NCI-H526 treated with DMSO at 0.1 percent for 48 hours (cell line): ENCODE data around the gene PASK.
"Not testable (repeated sequence)": the region's sequence is repeated elsewhere in the genome, so short reads cannot be mapped to it uniquely, and the experiment has no call there.

Experiments
- DNase-seq: peaks from one replicate; lab custom pipeline; 2025; lab: John Stamatoyannopoulos, UW

Gene PASK

GRCh38 chr2:241148891-241149674, at the start of gene PASK:
Gene PASK (minus strand): TSS chr2:241149472. CDS start chr2:241143032, 6,440 bp downstream.
- DNase-seq, result peak; percentile 98

GRCh38 chr2:241198381-241199279, 49.4 kb upstream of the PASK start:
- no peak for DNase-seq

GRCh38 chr2:241197947-241198346, 48.7 kb upstream of the PASK start:
- no peak for DNase-seq

- DNase-seq, result not testable (repeated sequence)
Measured at GRCh38 chr2:241197246-241197645, 48.0 kb upstream of the PASK start.

- no peak for DNase-seq
Measured at GRCh38 chr2:241195506-241196130, 46.3 kb upstream of the PASK start.

- DNase-seq, result no peak
Measured at GRCh38 chr2:241194811-241195210, 45.5 kb upstream of the PASK start.

DNA sequence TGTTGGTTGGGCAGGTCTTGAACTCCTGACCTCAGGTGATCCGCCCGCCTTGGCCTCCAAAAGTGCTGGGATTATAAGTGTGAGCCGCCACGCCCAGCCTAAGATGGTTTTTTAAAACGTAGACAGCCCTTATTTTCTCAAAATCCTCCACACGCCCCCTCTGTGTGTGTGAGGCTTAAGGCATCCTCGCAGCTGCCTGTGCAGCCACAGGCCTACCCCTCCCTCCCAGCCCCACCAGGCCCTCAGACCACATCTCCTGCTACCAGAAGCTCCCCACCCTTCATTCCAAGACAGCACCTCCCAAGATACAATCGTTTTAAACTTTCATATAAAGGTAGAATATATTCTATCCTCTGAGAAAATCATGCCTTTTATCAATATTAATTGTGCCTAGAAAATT, 44.0 kb upstream of the PASK start:
- no peak for DNase-seq

DNA sequence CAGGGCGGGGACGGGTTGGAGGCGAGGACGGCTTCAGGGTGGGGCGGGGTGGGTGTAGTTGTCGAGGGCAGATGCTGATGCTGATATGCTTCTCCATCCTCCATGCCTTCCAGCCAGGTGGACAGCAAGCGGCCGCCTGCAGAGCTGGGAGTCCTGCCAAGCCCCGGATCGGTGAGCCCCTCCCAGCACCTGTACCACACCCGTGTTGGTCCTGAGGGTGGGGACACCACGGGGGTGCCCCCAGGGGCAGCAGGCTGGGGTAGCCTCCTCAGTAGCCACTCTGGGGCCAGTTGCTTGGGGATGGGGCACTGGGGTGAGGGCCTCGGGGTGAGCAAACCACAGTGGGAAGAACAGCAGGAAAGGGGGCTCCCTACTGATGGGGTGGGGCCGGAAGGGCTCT, 41.8 kb upstream of the PASK start:
- DNase-seq, result no peak

DNA sequence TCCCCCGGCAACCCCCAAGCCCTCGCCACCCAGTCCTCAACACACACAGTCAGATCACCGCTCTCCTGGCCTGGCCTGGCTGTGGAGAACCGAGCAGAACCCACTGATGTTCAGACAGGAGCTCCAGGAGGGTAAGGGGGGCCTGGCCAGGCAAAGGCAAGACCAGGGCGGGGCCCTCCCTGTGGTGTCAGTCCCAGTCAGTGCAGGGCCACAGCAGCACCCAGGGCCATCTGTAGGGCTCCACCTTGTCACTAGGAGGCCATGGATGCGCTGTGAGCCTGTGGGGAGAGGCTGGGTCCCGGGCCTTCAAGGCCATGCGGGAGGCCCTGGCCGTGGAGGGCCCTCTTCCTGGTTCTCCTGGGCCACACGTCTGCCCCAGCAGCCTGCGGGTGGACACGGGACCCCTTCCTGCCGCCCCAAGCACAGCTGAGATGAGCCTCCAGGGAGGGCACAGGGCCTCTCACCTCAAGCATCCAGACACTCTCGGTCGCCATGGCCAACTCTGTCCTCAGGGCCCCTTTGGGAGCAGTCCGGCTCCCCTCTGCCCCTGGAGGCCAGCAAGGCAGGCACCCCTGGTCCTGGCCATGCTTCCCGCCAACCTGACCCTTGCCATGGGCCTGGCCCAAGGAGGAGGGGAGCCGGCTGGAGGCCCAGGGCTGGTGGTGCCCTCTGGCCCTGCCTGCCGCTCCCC, 41.2 kb upstream of the PASK start:
- DNase-seq, result no peak

GRCh38 chr2:241189856-241190201, 40.6 kb upstream of the PASK start:
- DNase-seq, result no peak

DNA sequence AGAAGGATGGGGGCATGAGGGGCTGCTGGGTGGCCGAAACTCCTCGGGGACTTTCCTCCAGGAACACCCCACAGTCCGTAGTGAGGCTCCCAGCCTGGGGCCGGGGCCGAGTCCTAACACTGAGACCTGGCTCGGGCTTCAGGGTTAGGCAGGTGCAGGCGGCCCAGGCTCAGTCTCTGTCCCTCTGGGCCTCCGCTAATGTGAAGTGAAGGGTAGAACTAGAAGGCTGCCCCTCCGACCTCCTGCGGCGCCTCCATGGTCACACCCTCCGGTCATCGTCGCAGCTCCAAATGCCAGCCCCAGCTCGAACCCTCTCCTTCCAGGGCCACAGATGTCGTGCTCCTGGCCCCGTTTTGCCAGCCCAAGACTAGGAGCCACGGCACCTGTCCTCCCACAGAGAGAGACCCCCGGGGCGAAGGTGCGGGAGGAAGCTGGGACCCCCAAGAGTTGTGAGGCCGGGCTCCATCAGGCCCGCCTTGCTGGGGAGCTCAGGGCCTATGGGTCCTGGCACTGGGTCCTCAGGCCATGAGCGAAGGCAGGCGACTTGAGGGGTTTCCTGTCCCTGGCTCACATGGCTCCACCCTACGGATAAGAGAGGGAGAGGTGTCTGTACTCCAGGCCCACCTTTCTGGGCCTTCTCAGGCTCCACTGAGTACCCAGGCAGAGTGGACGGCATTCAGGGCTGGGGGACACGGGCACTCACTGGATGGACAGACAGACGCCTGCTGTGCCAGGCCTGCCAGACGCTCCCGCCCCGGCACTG, 40.0 kb upstream of the PASK start:
- no peak for DNase-seq

DNA sequence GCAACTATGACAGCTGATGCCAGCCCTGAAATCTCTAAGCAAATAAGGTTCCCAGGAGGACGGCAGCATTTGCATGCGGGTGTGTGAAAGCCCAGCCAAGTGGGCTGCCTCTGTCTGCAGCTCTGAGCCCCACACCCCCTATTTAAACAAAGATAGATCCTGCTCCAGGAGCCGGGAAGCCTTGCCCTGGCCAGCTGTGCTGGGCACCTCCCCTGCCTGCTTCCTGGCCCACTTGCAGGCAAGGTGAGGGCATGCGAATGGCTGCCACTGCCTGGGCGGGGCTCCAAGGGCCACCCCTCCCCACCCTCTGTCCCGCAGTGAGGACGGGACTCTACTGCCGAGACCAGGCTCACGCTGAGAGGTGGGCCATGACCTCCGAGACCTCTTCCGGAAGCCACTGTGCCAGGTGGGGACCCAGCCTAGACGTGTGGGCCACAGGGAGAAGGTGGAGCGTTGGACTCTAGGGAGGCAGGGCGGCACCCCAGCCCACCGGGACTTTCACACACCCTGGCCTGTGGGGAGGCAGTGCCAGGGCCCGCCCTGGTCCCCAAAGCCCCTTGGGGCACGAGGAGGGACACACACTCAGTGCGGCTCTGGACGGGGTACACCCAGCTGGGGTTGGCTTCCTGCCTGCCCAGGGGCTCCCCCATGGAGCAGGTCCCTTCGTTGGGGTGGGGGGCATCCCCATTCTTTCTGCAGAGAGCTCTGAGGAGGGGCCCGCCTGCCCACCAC, 39.3 kb upstream of the PASK start, which contains the start of gene ANO7:
ANO7 (plus strand) TSS at position 317 of the 732 bp plus-strand sequence. CDS start 1,387 bp downstream, outside the sequence.
- DNase-seq, result peak; percentile 98

GRCh38 chr2:241187918-241188234, 38.6 kb upstream of the PASK start:
- DNase-seq, result no peak

DNA sequence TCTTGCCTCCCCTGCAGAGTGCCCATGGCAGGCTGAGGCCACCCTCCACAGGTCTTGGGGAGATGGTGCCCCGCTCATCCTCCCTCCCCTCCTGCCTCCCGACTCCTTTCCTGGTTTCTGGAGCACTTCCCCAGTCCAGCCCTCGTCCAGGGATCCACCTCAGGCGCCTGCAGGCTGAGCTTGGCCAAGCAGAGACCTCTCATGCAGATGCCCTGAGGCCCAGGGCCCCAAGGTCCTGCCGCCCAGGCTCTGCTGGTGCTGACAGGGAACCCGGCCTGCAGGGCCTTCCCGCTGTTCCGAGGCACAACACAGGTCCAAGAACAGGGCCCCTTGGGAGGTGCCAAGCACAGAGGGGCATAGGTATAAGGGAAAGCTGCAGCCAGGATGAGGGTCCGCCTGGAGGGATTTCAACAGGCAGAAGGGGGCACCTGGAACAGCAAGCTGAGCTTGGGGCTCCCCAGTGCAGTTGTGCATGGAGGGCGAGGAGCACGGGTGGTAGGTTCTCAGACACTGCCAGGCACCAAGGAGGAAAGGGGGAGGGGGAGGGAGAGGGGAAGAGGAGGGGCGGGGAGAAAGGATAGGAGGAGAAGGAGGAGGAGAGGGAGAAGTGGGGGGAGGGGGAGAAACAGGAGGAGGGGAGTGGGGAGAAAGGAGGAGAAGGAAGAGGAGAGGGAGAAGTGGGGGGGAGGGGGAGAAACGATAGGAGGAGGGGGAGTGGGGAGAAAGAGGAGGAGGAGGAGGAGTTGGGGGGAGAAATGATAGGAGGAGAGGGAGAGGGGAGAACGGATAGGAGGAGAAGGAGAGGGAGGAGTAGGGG, 38.0 kb upstream of the PASK start:
- DNase-seq, result no peak

GRCh38 chr2:241185961-241186360, 36.7 kb upstream of the PASK start:
- no peak for DNase-seq

DNA sequence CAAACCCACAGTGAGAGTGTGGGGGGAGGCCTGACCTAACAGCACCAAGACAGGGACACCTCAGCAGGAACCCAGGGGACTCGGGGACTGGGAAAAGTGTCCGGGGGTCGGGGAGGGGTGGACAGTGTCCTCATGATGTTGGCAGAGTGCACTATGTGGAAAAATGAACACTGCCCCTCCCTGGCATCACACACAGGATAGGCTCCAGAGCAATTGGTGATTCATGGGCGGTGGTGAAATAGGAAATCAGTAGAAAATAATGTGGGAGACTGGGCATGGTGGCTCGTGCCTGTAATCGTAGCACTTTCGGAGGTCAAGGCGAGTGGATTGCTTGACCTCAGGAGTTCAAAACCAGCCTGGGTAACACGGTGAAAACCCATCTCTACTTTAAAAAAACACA, 35.6 kb upstream of the PASK start:
- DNase-seq, result no peak

- DNase-seq, result no peak
Measured at GRCh38 chr2:241183221-241183620, 33.9 kb upstream of the PASK start.

- no peak for DNase-seq
Measured at GRCh38 chr2:241182531-241183133, 33.4 kb upstream of the PASK start.

- DNase-seq, result no peak
Measured at GRCh38 chr2:241182126-241182525, 32.9 kb upstream of the PASK start.
